Activated CD4-positive, CD25-positive, alpha-beta regulatory T cell treated with anti-CD3 and anti-CD28 coated beads, Interleukin-2, amount 50 U/mL, for 24 hours (primary cell): ENCODE measurements around the gene KANK2.

Source experiments
- ATAC-seq, 2 donors: fragments of 150-1000 bp; cut with Tn5 transposase; one replicate each; pipeline ENCODE4 v1.10.0; 2021; ENCODE audit warnings: mild to moderate bottlenecking in 1 of 2, moderate library complexity in 1 of 2

The KANK2 gene

DNA sequence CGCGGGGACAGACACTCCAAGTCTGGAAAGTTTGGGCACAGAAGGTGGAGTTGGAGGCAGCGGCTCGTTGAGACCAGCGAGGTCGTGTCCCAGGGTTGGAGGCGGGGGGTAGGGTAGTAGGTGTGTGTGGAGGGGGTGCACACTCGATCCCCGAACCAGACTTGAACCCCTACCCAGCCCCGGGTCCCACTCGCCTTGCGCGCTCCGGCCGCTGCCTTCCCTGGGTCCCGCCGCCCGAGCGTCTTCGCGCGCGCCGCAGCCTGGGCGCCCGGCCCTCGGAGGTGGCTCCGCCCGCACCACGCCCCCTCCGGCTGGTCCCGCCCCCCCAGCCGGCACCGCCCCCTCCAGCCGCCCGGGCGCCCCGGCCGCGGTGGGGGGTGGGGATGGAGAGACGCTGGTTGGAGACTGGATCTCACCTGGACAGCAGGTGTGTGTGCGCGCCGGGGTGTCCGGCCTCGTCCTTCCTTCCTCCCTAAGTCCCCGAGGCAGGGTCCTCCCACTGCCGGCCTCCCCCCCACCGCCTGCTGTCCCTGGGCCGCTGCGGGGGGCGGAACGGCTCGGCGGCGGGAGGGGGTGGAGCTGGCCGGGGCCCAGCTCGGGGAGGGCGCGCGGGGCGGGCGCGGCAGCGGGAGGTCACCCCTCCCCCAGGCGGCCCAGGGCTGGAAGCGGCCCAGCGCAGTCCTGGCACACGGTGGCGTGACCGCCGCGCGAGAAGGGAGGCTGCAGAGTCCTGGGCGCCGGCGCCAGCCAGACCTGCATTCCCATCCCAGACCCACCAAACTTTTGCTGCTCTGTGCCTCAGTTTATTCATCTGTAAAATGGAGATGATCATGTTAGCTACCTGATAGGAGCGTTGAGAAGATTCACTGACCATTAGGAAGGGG, at the start of gene KANK2:
Gene KANK2 (minus strand): TSS at position 255 of the 884 bp plus-strand sequence. CDS start 3,034 bp downstream, outside the sequence.
- ATAC-seq: peak; percentile 89 to 91

DNA sequence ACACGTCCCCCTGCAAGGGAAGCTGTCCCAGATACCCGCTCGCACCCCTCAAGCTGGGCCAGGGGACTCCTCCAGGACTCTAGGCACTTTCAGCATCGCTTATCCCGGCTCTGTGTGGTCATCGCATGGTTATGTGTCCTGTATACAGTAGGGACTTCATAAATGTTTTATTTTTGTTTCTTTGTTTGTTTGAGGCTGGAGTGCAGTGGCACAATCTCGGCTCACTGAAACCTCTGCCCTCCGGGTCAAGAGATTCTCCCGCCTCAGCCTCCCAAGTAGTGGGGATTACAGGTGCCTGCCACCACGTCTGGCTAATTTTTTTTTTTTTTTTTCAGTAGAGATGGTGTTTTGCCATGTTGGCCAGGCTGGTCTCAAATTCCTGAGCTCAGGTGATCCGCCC, 49.6 kb upstream of the KANK2 start:
- ATAC-seq: no peak

DNA sequence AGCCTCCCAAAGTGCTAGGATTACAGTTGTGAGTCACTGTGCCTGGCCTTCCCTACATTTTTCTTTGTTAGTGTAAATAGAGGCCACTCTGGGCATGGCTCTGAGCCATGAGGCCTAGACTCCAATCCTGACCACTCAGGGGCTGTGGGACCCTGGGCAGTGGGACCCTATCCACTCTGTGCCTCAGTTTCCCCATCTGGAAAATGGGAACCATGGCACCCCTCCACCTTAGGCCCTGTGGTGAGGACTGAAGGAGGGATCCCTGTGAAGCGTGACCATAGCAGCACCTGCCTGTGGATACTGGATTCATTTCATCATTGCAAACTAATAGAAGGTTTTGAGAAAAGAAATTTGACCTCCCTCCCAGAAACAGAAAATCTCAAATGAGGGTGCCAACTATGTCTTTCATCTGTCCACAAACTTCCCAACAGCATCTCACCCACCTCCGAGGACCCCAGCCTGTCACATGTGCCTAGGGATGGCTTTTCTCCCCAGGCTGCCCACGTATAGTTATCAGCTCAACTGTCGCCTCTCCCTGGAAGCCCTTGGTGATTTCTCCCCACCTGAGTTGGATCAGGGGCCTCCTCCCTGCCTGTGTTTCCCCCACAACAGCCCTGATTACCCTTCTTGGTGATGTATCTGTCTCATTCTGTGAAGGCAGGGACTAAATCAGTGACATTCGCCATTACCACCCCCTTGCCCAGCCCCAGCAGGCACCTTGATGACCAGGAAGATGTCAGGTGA, 47.7 kb upstream of the KANK2 start:
- ATAC-seq: no peak

DNA sequence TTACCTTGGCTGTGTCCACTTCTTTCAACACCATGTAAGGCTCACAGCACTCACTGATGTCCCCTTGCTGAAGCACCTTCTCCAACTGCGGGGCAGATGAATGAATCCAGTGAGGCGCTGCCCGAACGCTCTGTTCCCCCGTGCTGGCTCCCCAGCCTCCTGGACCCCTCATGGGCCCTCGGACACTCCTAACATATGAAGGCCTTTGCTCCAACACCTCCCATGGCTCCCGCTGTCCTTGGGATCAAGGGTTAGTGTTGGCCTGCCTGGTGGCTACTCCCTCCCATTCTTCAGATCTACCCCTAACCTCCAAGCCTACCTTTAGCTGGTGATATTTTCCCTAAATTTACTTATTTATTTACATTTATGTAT, 46.4 kb upstream of the KANK2 start:
- no peak for ATAC-seq

DNA sequence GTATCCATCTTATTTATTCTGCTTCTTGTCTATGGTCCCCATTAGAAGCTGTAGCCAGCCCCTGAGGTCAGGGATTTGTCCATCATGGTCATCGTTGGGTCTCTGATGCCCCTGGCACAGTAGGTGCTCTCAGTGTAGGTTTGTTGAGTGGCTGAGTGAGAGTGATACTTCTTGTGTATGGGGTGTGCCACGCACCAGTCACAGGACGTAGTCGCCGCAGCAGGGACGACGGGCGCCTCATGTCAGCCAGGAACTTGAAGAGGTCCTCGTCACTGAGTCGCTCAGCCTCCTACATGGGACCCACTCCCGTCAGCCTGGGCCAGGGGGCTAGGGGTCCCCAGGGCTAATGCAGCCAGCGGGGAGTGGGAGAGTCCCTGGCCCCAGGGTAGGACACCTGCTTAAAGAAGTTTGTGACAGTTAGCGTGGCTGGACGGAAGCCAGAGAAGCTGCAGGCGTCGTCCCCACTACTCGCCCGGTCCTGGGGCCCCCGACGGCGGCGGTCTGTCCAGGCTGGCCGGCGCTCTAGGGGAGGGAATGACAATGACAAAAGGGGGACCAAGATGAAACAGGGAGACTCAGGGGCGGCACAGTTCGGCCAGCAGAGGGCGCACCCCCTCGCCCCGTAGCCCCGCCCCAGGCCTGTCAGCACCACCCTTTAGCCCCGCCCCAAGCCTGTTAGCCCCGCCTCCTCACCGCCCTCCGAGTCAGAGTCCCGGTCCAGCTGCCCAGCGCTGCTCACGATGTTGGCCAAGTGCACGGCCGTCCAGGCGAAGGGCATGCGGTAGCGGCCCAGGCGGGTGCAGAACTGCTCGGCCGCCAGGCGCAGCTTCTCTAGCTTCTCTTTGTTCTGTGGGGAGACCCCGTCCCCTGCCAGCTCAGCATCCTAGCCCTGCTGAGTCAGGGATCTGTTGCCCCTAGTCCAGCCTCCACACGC, 45.8 kb upstream of the KANK2 start:
- ATAC-seq: peak; percentile 95 to 98

DNA sequence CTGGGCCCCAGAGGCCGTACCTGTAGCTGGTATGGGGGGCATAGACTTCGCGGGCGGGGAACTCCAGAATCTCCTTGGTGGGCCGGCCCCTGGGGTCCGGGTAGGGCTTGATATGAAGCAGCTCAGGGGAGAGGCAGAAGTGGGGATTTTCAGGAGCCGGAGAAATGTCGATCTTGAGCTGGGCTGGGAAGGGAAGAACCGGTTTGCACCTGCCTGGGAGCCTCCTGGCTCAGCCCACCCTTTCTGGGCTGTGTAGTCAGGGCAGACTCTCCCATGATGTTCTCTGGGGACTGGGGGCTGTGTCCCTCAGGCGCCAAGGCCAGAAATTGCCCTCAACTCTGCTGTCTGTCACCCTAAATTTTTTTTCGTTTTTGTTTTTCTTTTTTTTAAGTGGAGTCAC, 44.7 kb upstream of the KANK2 start:
- ATAC-seq: no peak

DNA sequence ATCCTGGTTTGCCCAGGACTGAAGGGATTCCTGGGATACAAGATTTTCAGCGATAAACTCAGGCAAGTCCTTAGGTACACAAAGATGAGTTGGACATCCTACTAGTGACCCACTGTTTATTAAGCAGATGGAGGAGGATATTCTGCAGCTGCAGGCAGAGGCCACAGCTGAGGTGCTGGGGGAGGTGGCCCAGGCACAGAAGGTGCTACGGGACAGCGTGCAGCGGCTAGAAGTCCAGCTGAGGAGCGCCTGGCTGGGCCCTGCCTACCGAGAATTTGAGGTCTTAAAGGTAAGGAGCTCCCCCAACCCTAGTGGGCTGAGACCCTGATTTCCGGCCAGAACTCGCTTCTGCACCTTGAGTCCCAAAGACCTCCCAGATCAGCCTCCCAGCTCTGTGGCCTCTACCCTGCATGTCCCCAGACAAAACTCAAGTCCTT, 42.7 kb upstream of the KANK2 start:
- no peak for ATAC-seq

DNA sequence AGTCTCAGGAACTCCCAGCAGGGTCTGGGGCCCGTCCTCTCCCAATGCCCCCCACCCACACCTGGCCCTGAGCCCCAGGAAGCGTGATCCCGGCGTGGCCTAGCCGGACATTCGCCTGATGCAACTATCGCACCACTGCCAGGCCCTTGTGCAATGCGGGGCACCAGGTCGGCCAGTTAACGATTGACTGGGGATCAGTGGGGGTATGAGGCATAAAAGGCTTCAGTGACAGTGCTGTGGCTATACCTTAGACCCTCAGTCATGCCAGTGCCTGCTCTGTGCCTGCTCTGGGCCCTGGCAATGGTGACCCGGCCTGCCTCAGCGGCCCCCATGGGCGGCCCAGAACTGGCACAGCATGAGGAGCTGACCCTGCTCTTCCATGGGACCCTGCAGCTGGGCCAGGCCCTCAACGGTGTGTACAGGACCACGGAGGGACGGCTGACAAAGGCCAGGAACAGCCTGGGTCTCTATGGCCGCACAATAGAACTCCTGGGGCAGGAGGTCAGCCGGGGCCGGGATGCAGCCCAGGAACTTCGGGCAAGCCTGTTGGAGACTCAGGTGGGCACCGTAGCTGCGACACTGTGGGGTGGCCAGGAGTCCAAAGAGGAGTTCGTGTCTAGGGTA, 42.1 kb upstream of the KANK2 start, which contains the start of gene ANGPTL8:
Gene ANGPTL8 (plus strand): TSS at position 243 of the 624 bp plus-strand sequence. CDS start 19 bp downstream, at position 262.
- no peak for ATAC-seq

DNA sequence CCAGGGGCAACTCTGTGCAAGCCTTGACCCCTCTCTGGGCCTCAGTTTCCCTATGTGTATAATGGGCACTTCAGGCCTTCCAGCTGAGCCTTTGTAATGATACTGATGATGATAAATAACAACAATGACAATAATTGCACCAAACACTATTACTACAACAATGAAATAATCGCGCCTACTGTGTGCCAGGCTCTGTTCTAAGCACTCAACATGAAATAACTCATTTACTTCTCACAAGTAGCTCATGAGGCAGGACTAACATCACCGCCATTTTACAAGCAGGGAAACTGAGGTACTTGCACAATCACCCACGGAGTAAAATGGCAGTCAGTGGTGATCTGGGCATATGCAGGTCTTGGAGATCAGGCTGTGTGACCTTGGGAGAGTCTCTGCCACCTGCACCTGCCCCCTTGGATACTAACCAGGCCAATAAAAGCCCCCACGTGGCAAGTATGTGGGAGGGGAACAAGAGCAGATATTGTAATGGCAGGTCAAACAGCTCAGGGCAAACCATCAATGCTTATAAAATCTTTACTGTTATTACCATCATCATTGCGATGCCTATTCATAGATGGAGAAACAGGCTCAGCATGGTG, 41.5 kb upstream of the KANK2 start:
- ATAC-seq: no peak

DNA sequence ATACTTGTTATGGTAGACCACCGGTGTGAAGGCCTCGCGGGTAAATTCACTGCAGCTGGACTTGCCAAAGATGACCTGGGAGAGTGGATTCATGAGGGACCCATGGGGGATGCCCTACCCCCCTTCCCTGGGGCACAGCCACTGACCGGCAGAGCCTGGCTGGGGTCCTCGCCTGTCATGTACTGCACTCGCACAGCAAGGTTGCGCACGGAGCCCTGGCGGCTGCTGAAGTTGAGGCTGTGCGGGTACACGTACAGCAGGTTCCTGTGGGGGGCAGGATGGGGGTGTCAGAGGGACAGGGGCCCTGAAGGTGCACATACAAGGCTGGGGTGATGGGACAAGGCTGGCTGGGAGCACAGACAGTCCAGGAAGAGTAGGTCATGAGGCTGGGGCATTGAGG, 40.7 kb upstream of the KANK2 start:
- ATAC-seq: no peak

DNA sequence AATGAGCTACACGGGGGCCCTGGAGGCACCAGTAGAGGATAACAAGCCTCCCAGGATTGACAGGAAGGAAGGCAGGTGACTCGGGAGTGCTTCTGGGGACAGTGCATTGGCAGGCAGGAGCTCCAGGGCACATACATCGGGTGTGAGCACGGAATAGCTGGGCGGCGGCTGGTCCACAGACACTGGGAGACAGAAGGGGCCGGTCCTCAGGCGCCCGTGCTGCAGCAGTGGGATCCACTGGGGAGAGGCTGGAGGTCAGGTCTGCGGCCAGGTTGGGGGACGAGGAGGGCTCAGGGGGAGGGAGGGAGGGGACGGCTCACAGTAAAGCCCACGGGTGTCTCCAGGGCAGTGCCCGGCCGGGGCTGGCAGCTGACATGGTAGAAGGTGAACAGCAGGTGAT, 40.0 kb upstream of the KANK2 start:
- ATAC-seq: no peak

DNA sequence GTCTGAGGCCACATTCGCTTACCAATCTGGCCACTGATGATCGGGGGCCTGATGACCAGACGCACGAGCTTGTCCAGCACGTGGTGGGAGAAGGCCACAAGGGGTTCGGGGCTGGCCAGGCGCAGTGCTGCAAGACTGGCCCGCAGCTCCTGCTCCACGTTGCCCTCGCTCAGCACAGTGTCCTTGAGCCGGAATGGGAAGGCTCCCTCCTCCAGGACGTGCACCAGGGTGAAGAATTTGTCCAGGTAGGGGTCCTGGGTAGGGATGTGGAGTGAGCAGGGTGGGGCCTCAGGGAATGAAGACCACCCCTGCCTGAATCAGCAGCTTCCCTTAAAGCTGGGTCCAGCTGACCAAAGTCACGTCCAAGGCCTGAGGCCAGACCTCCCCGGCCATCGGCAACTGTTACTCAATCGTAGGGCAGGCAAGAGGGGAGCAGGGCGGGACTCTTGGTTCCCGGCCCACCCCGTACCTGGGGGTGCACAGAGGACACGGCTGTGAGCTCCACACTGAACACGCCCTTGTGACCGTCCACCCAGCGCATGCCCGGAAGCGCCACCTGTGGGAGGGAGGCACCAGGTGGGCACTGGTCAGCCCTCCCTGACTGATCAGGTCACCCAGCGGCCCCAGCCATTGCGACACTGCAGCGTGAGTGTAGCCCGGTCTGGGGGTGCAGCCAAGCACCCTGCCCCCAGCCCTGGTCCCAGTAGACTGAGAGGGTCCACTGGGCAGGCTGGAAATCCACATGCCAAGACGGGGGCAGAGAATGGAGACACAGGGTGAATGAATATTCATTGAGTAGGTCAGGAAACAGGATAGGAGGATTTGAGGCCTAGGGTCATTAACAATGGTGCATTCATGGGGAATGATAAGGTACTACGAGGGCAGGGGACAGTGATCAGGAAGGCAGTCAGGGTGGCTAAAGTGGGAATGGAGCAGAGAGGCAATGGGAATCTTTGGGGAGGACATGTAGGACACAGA, 39.3 kb upstream of the KANK2 start:
- no peak for ATAC-seq

DNA sequence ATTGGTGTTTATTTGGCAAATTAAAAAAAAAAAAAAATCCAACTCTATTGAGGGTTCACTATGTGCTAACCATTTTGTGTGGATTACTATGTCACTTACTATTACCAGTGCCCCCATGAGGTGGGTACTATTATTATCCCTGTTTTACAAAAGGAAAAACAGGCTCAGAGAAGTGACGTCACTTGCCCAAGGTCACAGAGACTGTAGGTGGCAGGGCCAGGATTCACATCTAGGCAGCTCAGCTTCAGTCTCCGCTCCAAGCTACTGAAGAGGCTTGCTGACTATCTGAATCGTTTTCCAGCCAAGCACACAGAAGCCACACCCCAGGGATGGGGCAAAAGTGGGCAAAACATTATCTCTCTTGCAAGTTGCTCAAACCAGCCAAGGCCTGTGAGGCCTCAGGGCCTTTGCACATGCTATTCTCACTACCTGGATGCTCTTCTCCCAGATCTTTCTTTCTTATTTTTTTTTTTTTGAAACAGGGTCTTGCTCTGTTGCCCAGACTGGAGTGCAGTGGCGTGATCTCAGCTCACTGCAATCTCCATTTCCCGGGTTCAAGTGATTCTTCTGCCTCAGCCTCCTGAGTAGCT, 37.2 kb upstream of the KANK2 start:
- ATAC-seq: no peak

DNA sequence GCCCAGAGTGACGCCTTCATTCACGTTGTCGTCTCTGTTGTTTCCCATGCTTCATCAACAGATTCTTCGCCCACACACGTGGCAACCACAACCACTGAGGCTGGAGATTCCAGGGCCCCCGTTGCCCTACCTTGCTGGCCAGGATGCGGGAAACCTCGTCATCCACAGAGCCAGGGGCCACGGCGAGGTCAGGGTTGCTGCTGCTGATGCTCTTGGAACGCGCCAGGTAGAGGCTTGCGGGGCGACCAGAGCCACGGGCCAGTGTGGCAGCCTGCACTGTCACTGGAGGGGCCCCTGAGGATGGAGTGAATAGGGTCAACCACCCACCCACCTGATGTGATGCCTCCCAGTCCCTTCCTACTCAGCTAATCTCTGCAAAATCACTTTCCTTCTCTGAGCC, 35.7 kb upstream of the KANK2 start:
- no peak for ATAC-seq

DNA sequence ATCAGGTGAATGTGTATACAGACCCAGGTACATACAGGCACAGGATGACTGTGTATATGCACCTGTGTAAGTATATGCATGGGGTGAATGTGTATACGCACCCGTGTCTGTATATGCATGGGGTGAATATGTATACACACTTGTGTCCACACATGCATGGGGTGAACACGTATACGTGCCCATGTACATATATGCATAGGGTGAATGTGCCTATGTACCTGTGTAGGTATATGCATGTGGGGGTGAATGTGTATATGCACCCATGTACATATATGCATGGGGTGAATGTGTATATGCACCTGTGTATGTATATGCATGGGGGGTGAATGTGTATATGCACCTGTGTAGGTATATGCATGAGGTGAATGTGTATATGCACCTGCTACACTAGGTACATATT, 35.2 kb upstream of the KANK2 start:
- no peak for ATAC-seq

DNA sequence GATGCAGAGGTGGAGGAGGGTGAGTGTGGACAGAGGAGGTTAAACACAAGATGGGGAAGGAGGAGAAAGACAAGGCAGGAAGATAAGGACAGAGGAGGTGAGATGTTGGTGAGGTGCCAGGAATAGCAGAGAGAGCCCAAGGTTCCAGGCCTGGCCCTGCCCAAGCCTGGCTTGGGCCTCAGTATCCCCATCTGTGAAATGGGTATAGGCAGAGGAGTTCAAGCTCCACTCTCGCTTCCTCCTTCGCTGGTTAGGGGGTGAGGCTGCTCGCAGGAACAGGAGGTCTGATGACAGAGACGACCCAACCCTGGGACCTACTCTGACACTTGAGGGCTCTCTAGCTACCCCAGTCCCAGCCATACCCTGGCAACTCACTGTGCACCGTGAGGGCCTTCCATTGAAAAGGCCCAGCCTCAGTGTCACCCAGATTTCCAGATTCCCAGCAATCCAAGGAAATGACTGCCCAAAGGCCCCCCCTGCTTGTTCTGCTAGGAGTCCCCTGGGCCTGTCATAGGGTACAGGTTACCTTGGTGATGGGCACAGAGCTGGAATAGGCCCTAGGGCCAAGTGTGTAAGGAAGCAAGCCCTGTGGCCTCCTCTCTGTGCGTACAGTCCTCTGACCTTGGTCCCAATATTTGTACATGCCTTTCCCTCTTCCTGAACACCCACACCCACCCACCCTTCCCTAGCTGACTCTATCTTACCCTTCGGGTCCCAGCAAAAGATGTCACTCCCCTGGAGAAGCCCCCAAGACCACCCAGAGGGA, 33.5 kb upstream of the KANK2 start:
- ATAC-seq: no peak

DNA sequence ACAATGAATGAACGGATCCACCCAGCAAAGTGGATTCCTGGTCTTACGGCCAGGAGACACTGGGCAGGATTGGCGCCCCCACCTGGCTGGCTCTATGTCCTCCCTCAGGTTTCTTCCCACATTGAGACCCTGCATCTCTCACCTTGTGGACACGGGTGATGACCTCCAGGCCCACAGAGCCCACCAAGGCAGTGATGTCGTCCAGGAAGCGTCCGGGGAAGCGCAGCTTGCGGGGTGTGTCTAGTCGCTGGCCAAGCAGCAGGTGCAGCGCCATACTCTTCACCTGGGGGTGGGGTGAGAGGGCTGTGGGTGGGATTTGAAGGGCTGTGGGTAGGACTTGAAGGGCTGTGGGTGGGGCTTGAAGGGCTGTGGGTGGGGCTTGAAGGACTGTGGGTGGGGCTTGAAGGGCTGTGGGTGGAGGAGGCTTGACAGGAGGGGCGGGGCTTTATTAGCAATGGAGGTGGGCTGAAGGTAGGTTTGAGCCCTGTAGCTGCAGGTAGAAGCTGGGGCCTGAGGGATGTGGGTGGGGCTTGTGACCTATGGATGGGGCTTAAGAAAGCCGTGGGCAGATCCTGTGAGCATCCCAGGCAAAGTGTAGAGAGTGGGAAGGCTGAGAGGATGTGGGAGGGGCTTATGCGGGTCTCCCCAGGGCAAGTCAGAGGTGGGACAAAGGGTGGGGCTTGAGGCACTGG, 30.0 kb upstream of the KANK2 start:
- ATAC-seq: no peak

DNA sequence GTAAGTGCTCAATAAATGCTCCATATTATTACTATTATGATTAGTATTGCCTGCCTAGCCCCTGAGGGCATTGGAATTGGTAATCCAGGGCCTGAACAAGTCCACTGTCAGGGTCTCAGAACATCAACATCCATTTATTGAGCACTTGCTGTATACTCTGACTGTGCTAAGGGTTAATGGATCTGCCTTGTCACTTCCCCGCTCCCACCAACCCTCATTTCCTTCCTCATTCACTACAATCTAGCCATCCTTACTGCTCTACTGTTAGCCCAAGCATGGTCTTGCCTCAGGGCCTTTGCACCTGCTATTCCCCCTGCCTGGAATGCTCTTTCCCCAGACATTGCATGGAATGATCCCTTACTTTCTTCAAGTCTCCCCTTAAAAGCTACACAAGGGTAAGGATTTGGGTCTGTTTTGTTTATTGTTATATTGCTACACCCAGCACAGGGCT, 29.4 kb upstream of the KANK2 start:
- ATAC-seq: no peak

DNA sequence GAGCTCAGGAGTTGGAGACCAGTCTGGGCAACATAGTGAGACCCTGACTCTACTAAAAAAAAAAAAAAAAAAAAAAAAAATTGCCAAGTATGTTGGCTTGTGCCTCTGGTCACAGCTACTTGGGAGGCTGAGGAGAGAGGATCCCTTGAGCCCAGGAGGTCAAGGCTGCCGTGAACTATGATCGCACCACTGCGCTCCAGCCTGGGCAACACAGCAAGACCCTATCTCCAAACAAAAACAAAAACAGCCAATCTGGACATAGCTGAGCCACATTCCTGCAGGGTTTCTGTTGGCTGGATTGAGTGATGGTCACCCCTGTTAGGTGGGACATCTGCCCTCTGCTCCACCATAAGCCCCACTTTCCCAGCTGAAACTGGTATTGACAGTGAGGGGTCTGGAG, 28.5 kb upstream of the KANK2 start:
- ATAC-seq: no peak
